GM13976 (cell line): ENCODE measurements around the gene ZCWPW1.
A peak's percentile ranks its signal among the peaks of the same experiment; 100 is the strongest.

Experiments
- DNase-seq: peaks from one replicate; pipeline ENCODE4 v3.0.0; 2012; ENCODE audit warnings: low spot score
- in situ Hi-C: fragments of 300-500 bp; cut with MboI; formaldehyde crosslinking; loops from one replicate; pipeline ENCODE4 v1.12.0; 2022; ENCODE audit warnings: low sequenced_read_pairs, mixed read lengths, inconsistent platforms; ENCODE audit not compliant: unreplicated experiment
- TF ChIP-seq, protein P1 (sequence below): IDR thresholded peaks from 2 replicates; pipeline ENCODE4 v1.5.1; 2012; ENCODE audit warnings: borderline replicate concordance, mild to moderate bottlenecking; ENCODE audit not compliant: insufficient read depth; ENCODE audit errors: extremely low read depth, missing control alignments, control extremely low read depth

The ZCWPW1 gene, protein sequence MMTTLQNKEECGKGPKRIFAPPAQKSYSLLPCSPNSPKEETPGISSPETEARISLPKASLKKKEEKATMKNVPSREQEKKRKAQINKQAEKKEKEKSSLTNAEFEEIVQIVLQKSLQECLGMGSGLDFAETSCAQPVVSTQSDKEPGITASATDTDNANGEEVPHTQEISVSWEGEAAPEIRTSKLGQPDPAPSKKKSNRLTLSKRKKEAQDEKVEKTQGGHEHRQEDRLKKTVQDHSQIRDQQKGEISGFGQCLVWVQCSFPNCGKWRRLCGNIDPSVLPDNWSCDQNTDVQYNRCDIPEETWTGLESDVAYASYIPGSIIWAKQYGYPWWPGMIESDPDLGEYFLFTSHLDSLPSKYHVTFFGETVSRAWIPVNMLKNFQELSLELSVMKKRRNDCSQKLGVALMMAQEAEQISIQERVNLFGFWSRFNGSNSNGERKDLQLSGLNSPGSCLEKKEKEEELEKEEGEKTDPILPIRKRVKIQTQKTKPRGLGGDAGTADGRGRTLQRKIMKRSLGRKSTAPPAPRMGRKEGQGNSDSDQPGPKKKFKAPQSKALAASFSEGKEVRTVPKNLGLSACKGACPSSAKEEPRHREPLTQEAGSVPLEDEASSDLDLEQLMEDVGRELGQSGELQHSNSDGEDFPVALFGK

DNA sequence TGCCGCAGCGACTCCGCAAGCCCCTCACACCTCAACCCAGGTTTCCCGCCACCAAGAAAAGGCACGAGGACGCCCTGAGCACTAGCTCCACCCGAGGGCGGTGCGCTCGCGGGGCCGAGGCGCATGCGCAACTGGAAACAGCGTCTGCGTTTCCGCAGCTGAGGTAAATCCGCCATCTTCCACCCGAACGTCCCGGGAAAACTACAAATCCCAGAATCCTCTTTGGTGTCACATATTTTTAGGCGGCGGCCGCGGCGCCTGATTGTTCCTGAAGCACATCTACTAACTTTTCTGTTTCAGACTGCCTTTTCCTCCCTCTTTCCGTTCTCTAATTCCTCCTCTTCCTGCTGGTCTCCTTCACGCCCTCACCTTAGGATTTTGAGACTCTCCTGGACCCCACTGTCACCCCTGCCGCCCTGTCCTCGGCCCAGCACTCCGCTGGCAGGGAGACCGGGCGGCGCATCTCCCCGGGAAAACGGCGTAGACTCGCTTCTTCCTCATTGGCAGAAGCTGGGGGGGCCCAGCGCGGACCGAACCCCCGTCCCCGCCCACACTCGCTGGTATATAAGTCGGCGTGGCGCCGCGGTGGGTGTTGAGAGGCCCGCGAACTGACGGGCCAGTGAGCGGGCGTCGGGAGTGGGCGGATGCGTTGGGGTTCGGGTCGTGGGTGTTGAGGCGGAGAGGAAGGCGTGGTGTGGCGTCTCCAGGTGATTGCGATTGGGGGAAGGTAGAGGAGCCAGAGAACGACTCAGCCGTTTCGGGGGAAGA is at the start of gene ZCWPW1:
Gene ZCWPW1 (minus strand): TSS at position 505 of the 768 bp plus-strand sequence. CDS start 8,054 bp downstream, outside the sequence.
- peak; percentile 93 for DNase-seq
- in situ Hi-C loops, result no loop called here
- TF ChIP-seq, protein P1, sequence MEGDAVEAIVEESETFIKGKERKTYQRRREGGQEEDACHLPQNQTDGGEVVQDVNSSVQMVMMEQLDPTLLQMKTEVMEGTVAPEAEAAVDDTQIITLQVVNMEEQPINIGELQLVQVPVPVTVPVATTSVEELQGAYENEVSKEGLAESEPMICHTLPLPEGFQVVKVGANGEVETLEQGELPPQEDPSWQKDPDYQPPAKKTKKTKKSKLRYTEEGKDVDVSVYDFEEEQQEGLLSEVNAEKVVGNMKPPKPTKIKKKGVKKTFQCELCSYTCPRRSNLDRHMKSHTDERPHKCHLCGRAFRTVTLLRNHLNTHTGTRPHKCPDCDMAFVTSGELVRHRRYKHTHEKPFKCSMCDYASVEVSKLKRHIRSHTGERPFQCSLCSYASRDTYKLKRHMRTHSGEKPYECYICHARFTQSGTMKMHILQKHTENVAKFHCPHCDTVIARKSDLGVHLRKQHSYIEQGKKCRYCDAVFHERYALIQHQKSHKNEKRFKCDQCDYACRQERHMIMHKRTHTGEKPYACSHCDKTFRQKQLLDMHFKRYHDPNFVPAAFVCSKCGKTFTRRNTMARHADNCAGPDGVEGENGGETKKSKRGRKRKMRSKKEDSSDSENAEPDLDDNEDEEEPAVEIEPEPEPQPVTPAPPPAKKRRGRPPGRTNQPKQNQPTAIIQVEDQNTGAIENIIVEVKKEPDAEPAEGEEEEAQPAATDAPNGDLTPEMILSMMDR, result no peak

DNA sequence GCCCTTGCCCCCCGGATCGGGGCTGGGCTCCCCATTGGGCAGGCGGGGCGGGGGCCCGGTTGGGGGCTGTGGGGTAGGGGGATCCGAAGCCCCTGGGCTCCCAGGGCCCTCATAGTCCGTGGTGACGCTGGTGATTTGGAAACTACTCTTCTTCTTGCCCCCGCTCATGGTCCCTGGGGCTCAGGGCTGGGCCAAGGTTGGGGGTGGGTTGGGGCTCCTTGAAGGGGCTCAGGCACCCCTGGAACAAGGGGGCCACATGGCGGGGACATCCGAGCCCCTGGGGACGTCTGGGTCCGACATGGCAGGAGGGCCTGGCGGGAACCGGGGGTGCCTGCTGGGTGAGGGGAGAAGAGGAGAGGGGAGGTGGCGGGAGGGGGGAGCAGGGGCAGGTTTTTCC is 49.4 kb upstream of the ZCWPW1 start:
- no peak for DNase-seq
- in situ Hi-C loops, result no loop called here
- TF ChIP-seq, protein P1, result no peak

DNA sequence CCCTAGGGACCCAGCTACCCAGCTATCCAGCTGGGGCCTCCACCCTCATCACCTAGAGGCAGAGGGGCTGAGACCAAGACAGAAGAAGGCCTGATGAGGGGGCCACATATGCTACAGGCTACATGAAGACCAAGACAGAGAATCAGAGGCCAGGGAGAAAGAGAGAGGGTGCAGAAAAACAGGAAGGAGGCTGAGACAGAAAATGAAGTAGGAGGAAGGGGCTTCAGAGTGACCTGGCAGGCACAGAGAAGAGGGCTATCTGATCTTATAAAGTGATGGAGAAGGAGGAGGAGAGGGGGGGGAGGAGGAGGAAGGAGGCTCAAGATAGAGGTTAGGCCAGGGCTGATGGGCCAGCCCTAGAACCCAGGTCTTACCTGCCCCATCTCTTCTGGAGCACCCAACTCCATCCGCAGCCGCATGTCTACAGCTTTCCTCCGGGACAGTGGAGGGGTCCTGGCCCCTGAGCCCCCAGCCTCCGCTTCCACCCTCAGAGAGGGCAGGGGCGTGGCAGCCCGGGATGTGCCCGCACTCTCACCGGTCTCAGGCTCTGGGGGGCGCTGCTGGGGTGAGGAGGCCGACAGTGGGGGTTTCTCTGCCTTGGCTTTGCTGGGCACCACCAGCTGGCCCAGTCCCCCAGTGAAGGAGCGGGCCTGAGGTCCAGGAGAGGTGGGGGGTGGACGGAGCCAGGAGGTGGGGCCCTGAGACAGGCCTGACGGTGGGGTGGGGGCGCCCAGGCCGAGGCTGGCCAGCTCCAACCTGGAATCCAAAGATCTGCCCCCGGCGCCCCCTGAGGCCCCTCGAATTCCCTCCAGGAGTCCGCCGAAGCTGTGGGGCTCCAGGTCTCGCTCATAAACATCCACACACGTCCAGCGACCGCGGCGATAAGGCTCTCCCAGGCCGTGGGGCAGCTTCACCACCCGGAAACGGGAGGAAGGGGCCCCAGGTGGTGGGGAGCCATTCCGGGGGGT is 48.7 kb upstream of the ZCWPW1 start:
- in situ Hi-C loops, result no loop called here
- TF ChIP-seq, protein P1, result peak; percentile 60
- DNase-seq, result peak; percentile 70

DNA sequence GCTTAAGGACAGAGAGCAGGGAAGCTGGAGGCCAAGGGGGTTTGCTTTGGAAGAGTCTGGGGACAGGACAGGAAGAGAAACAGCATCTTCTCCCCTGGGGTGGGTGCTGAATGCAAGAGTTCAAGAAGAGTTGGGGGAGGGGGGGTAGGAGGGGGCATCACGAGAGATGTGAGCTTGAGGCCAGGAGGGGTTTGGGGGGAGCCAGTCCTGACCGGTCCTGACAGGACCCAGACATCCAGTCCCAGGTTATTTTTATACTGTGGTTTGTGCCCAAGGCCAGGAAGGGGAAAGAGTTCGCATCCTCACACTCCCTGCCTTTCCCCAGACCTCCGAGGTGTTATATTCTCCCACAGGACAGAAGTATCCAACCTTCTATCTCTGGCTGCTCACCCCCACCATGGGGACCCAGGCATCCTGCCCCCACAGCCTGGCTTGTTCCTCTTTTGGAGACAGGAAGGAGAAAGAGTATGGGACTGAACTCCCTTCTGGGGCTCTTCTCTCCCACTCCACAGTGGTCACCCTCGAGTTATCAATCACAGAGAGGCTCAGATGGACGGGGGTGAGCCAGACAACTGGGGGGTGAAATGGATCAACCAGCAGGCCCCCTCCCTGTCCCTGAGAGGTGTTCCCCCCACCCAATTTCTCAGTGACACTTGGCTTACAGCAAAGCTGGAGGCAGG is 47.7 kb upstream of the ZCWPW1 start:
- in situ Hi-C loops, result no loop called here
- no peak for DNase-seq
- TF ChIP-seq, protein P1, result no peak

DNA sequence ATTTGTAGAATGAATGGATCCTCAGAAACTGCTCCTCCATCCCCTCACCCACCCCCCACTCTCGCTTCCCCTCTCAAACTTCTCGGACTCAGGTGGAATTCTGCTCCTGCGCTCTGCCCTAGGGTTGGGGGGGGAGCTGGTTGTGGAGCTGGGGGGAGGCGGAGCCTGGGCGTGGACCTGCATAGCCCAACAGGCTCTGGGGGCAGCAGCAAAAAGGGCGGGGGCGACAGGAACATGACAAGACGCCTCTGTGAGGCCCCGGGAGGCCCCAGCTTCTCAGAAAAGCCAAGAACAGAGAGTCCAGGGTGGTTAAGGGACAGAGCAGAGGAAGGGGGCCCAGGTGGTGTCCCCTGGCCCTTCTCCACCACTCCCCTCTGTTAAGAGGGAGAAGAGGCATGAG is 47.0 kb upstream of the ZCWPW1 start:
- no peak for DNase-seq
- TF ChIP-seq, protein P1, result no peak
- in situ Hi-C loops, result no loop called here
